Activated CD8-positive, alpha-beta T cell treated with anti-CD3 and anti-CD28 coated beads, Interleukin-2, amount 10 ng/mL, durations not matched to agents 7 days and 5 days (primary cell): ENCODE results near the gene ZSCAN31. TPM values are rescaled to one million over a fixed set of nuclear protein-coding genes. Genes with fewer than 3 reads are reported as not detected.

Experiments used
- ATAC-seq: fragments of 150-1000 bp; cut with Tn5 transposase; one replicate; pipeline ENCODE4 v1.10.0; 2021; ENCODE audit warnings: moderate library complexity
- CTCF ChIA-PET: fragments of 350-600 bp; sonication (Branson Sonifier 250); formaldehyde crosslinking; loops from one replicate; lab custom pipeline; 2021; ENCODE audit warnings: antibody characterized with exemption; lab: Charles Lee
- POLR2A ChIA-PET: fragments of 350-600 bp; sonication (Branson Sonifier 250); formaldehyde crosslinking; loops from one replicate; lab custom pipeline; 2021; ENCODE audit warnings: antibody characterized with exemption; lab: Charles Lee
- DNase-seq: peaks from one replicate; pipeline ENCODE4 v3.0.0-alpha.2; 2020
- H3K27ac Mint-ChIP-seq: one replicate; pipeline ENCODE4 v1.8.0; 2021; ENCODE audit warnings: mild to moderate bottlenecking, mixed read lengths
- H3K27me3 Mint-ChIP-seq: one replicate; pipeline ENCODE4 v1.8.0; 2021; ENCODE audit warnings: low read depth, mixed read lengths
- H3K36me3 Mint-ChIP-seq: one replicate; pipeline ENCODE4 v1.8.0; 2021; ENCODE audit warnings: low read depth, mixed read lengths
- H3K4me1 Mint-ChIP-seq: one replicate; pipeline ENCODE4 v1.8.0; 2021; ENCODE audit warnings: low read depth, mixed read lengths
- H3K4me3 Mint-ChIP-seq: one replicate; pipeline ENCODE4 v1.8.0; 2021; ENCODE audit warnings: mild to moderate bottlenecking, mixed read lengths
- H3K9me3 Mint-ChIP-seq: one replicate; pipeline ENCODE4 v1.8.0; 2022; ENCODE audit warnings: mixed read lengths; ENCODE audit not compliant: insufficient read depth
- total RNA-seq, 2 experiments: library from RNA; stranded (reverse); gene quantifications; one replicate each; pipeline ENCODE4 v1.2.3, GENCODE V29; 2021

The ZSCAN31 gene
- total RNA-seq, 2 experiments from 2014 or later, result 0.68 to 0.78 TPM

DNA sequence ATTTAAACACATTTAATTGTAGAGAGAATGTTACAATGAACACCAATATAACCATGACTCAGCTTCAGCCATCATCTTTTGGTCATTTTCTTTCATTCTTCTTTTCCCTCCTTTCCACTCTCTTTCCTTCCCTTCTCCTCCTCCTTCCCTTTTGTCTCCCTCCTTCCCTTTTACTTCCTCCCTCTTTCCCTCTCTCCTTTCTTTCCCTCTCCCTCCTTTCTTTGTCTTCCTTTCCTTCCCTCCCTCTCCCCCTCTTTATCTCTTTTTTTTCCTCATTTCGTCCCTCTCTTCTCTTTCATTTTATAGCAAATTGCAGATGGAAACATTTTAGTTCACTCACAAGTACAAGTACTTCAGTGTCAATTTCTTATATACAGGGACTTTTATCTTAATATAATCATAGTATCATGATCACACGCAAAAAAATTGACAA lies 15.6 kb upstream of the ZSCAN31 start:
- peaks cover 12% of the 10 kb centered on the region for H3K27me3 Mint-ChIP-seq
- H3K9me3 Mint-ChIP-seq, result peaks cover 6% of the 10 kb centered on the region
- no peak overlapping the region for H3K27ac Mint-ChIP-seq
- DNase-seq (no peak), ATAC-seq (no peak)
- ChIA-PET CTCF (interaction anchor here (0.9 to 1.2 kb wide), 2 partner anchors 83 to 91 kb away, joined by 3 to 4 read pairs; no protein-coding TSS in a partner anchor), POLR2A (interaction anchor here (1.6 kb wide), 1 partner anchor 215 kb away, joined by 5 read pairs; no protein-coding TSS in a partner anchor)
- H3K4me1 Mint-ChIP-seq, result peaks cover 40% of the 10 kb centered on the region
- H3K36me3 Mint-ChIP-seq, result peaks cover 20% of the 10 kb centered on the region
- H3K4me3 Mint-ChIP-seq, result peak overlapping the region; percentile 24

DNA sequence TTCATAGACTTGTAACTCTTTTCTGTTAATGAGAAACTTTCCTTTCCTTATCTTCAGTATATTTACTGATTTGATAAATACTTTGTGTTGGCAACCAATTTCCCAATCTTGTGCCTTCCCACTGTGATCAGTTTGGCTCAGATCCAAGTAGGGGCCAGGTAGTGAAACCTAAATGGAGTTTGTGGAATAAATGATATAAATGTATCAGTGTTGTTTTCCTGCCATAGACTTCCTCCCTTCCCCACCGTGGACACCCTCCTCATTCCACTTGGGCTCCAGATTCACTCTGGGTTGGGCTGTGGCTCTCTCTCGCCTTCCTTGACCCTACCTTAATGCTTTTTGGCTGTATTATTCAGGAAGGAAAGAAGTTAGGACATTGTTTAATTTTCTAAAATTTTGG lies 15.1 kb upstream of the ZSCAN31 start:
- Mint-ChIP-seq H3K4me1 (peaks cover 36% of the 10 kb centered on the region), H3K4me3 (peak overlapping the region; percentile 94), H3K36me3 (peaks cover 20% of the 10 kb centered on the region), H3K9me3 (peaks cover 6% of the 10 kb centered on the region), H3K27me3 (peaks cover 13% of the 10 kb centered on the region), H3K27ac (no peak overlapping the region)
- CTCF ChIA-PET, result interaction anchor here (1.0 to 1.2 kb wide), 2 partner anchors 15 to 83 kb away, joined by 3 to 5 read pairs; partner anchors contain the start of gene ZSCAN31
- POLR2A ChIA-PET, result interaction anchor here (1.0 to 1.6 kb wide), 2 partner anchors 214 to 458 kb away, joined by 3 to 5 read pairs; a partner anchor contains a TSS
- ATAC-seq (no peak), DNase-seq (no peak)

DNA sequence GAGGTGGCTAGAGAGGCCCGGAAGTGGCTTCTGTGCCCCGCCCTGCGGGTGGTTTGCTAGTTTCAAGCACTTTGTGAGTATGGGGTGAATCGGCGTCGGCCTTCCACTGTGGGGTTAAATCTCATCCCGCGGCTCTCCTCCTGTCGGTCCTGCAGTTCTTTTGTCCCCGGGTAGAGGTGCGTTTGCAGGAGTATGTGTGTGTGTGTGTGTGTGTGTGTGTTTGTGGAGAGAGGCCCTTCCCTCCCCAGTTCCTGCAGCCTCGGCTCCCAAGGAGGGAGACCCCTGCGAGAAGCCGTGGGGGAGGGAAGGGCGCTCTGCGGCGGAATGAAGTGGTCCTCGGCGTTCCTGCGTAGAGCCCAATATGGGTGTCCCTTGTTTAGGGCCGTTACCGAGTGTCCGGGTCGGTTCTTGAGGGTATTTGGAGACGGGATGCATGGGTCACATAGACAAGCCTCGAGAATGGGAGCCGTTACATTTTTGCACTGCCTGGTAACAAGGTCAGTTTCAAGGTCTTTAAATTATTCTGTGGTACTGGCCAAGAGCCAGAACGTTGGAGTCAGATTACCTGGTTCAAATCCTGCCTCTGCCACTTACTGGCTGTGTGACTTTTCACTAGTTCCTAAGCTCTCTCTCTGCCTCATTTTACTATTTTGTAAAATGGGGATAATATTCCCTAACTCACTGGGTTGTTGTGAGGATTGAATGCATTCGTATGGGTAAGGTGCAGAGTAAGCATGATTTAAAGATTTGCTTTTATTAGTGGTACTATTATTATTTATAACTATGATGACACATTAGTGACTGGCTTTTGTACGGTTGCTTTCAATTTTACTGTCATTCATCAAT lies 14.2 kb upstream of the ZSCAN31 start, which contains the start of gene ZKSCAN3:
Gene ZKSCAN3 (plus strand): TSS at position 56 of the 846 bp plus-strand sequence. CDS start 9,640 bp downstream, outside the sequence.
- peak; percentile 94 for DNase-seq
- H3K4me3 Mint-ChIP-seq, result peak within 1 kb of the TSS; percentile 94
- peaks cover 22% of the 10 kb centered on the region for H3K27me3 Mint-ChIP-seq
- peaks cover 20% of the 10 kb centered on the region for H3K36me3 Mint-ChIP-seq
- H3K27ac Mint-ChIP-seq, result peak within 1 kb of the TSS; percentile 95
- ChIA-PET POLR2A (interaction anchor here (0.6 to 1.6 kb wide), 7 partner anchors 14 to 477 kb away, joined by 3 to 5 read pairs (median 3); partner anchors contain the start of genes ZSCAN26 and ZSCAN31), CTCF (interaction anchor here (1.0 to 1.5 kb wide), 3 partner anchors 14 to 192 kb away, joined by 3 to 6 read pairs (median 5); partner anchors contain the start of genes ZSCAN26 and ZSCAN31)
- peaks cover 6% of the 10 kb centered on the region for H3K9me3 Mint-ChIP-seq
- H3K4me1 Mint-ChIP-seq, result peaks cover 27% of the 10 kb centered on the region
- ATAC-seq, result peak; percentile 100

GRCh38 chr6:28349344-28349891 lies 13.5 kb upstream of the ZSCAN31 start:
- no peak for DNase-seq
- peaks cover 27% of the 10 kb centered on the region for H3K4me1 Mint-ChIP-seq
- peak overlapping the region; percentile 95 for H3K27ac Mint-ChIP-seq
- peak overlapping the region; percentile 94 for H3K4me3 Mint-ChIP-seq
- peaks cover 6% of the 10 kb centered on the region for H3K9me3 Mint-ChIP-seq
- peaks cover 23% of the 10 kb centered on the region for H3K27me3 Mint-ChIP-seq
- H3K36me3 Mint-ChIP-seq, result peaks cover 17% of the 10 kb centered on the region
- ATAC-seq, result no peak
- ChIA-PET POLR2A (interaction anchor here (0.6 to 1.2 kb wide), 5 partner anchors 13 to 476 kb away, joined by 3 to 4 read pairs (median 3); partner anchors contain the start of genes ZSCAN26 and ZSCAN31), CTCF (interaction anchor here (1.0 to 1.5 kb wide), 2 partner anchors 82 to 193 kb away, joined by 3 to 6 read pairs; partner anchors contain the start of gene ZSCAN26)

GRCh38 chr6:28347119-28347518 lies 11.2 kb upstream of the ZSCAN31 start:
- ChIA-PET CTCF (interaction anchor here (1.4 to 2.3 kb wide), 2 partner anchors 9 to 64 kb away, joined by 3 to 10 read pairs; no protein-coding TSS in a partner anchor), POLR2A (no interaction called here)
- ATAC-seq, result no peak
- no peak overlapping the region for H3K27ac Mint-ChIP-seq
- H3K4me3 Mint-ChIP-seq, result no peak overlapping the region
- H3K36me3 Mint-ChIP-seq, result peaks cover 5% of the 10 kb centered on the region
- H3K9me3 Mint-ChIP-seq, result peaks cover 8% of the 10 kb centered on the region
- H3K27me3 Mint-ChIP-seq, result peaks cover 29% of the 10 kb centered on the region
- DNase-seq, result no peak
- peaks cover 21% of the 10 kb centered on the region for H3K4me1 Mint-ChIP-seq

DNA sequence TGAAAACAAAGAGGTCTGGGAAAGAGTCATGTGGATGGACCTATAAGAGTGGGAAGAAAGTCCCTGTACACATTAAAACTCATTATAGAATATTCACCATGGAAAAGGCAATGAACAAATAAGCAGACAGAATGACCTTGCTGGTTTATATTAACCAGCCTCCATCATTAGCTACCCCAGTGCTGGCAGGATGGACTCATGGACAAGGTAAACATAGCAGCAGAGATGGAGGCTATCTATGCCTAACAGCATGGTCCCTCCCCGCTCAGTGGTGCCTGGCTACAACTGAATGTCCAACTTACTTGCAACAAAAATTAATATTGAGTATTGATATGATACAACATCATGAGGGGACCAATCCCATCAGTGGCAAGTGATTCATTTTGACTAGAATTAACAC lies 9.3 kb upstream of the ZSCAN31 start:
- peaks cover 5% of the 10 kb centered on the region for H3K36me3 Mint-ChIP-seq
- peaks cover 29% of the 10 kb centered on the region for H3K27me3 Mint-ChIP-seq
- no peak overlapping the region for H3K4me3 Mint-ChIP-seq
- DNase-seq (no peak), ATAC-seq (no peak)
- CTCF ChIA-PET, result interaction anchor here (2.0 kb wide), 1 partner anchor 11 kb away, joined by 5 read pairs; no protein-coding TSS in a partner anchor
- POLR2A ChIA-PET, result no interaction called here
- peaks cover 13% of the 10 kb centered on the region for H3K9me3 Mint-ChIP-seq
- H3K27ac Mint-ChIP-seq, result no peak overlapping the region
- peaks cover 9% of the 10 kb centered on the region for H3K4me1 Mint-ChIP-seq

DNA sequence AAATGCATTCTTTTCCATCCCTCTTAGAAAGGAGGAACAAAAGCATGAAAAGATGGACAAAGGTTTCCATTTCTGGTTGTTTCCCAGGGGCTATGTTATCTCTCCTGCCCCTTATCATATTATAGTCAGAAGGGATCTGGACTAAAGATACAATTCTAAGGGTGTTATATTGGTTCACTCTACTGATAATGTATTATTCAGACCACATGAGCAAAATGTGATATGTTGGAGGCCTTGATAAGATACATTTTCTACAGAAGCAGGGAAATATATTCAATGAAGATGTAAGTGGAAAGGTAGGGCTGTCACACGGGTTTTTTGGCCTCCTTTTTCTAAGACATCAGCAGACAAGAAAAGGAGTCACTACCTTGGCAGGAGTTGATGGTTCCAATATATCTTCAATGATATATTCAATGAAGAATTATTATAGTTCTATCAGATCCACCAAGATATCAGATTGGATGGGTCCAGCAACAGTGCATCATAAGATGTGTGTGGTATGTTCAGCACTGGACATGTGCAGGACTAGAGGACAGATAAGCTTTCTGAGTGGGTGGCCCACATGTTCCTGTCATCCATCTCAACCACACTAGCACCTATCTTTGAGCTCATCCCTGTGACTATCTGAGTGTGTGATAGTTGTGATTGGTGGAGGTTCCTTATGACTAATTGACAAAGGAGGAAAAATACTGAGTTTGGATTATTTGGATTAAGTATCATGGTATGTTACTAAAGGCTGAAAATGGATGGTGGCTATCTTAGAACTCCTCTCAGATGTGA lies 8.1 kb upstream of the ZSCAN31 start:
- peaks cover 29% of the 10 kb centered on the region for H3K27me3 Mint-ChIP-seq
- no peak for DNase-seq
- H3K9me3 Mint-ChIP-seq, result peaks cover 20% of the 10 kb centered on the region
- no peak overlapping the region for H3K4me3 Mint-ChIP-seq
- no peak overlapping the region for H3K27ac Mint-ChIP-seq
- ChIA-PET POLR2A (no interaction called here), CTCF (interaction anchor here (2.0 kb wide), 1 partner anchor 12 kb away, joined by 5 read pairs; no protein-coding TSS in a partner anchor)
- ATAC-seq, result no peak
- H3K36me3 Mint-ChIP-seq, result peaks cover 12% of the 10 kb centered on the region
- peaks cover 4% of the 10 kb centered on the region for H3K4me1 Mint-ChIP-seq

DNA sequence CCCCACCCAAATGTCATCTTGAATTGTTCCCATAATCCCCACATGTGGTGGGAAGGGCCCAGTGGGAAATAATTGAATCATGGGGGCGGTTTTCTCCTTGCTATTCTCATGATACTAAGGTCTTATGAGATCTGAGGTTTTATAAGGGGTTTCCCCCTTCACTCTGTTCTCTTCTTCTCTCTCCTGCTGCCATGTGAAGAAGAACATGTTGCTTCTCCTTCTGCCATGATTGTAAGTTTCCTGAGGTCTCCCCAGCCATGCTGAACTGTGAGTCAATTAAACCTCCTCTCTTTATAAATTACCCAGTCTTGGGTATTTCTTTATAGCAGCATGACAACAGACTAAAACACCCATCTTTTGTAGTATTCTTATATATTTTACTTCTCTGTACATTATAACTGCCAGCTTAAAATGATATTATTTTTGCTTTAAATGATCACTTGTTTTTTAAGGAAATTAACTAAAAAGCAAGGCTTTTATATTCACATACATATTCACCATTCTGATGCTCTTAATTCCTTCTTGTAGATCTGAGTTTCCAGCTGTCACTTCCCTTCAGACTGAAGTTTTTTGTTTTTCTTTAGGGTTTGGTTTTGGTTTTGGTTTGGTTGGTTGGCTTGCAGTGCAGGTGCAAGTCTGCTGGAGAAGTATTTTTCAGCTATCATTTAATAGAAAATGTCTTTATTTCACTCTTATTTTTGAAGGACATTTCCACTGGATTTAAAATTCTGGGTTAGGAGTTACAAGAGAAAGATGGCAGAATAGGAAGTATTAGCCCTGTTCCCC lies 4.6 kb upstream of the ZSCAN31 start:
- Mint-ChIP-seq H3K4me1 (peaks cover 4% of the 10 kb centered on the region), H3K36me3 (peaks cover 12% of the 10 kb centered on the region), H3K4me3 (no peak overlapping the region), H3K27me3 (peaks cover 11% of the 10 kb centered on the region), H3K9me3 (peaks cover 20% of the 10 kb centered on the region), H3K27ac (no peak overlapping the region)
- POLR2A ChIA-PET, result no interaction called here
- CTCF ChIA-PET, result interaction anchor here (1.1 kb wide), 1 partner anchor 15 kb away, joined by 3 read pairs; no protein-coding TSS in a partner anchor
- ATAC-seq (no peak), DNase-seq (no peak)

DNA sequence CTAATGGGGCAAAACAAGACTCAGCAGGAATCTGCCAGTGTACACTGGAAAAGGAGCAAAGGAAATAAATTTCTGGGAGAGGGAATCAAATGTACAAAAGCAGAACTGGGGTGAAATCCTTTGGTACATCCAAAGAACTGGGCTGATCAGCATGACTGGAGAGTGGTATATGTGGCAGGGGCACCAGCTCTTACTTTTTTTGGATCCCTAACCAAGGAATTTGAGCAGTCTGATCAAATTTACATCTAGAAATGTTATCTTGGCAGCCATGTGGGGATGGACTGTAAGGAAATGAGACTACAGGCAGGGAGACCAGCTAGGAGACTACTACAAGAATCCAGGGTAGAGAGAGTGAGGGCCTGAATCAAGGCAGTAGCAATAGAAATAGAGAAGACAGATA lies 1.2 kb upstream of the ZSCAN31 start:
- POLR2A ChIA-PET, result interaction anchor here (1.1 to 2.6 kb wide), 2 partner anchors 13 to 444 kb away, joined by 3 to 13 read pairs; partner anchors contain the start of gene ZKSCAN3
- H3K27me3 Mint-ChIP-seq, result no peaks in the 10 kb centered on the region
- H3K36me3 Mint-ChIP-seq, result peaks cover 12% of the 10 kb centered on the region
- ATAC-seq (no peak), DNase-seq (no peak)
- peaks cover 4% of the 10 kb centered on the region for H3K4me1 Mint-ChIP-seq
- CTCF ChIA-PET, result interaction anchor here (2.2 kb wide), 1 partner anchor 19 kb away, joined by 9 read pairs; no protein-coding TSS in a partner anchor
- H3K9me3 Mint-ChIP-seq, result peaks cover 16% of the 10 kb centered on the region
- no peak overlapping the region for H3K27ac Mint-ChIP-seq
- no peak overlapping the region for H3K4me3 Mint-ChIP-seq
